Body of pancreas (tissue), 4 donors: Measurements from ENCODE around the gene PPP1R13B. TPM values are rescaled to one million over a fixed set of nuclear protein-coding genes. Genes with fewer than 3 reads are reported as not detected.

Experiments used
- ATAC-seq: fragments of 150-250 bp; one replicate; pipeline ENCODE4 v1.9.1; 2016
- DNase-seq, 4 donors: peaks; one replicate each; pipeline ENCODE4 v3.0.0-alpha.2; 2019
- H3K27ac ChIP-seq, 4 donors: fragments of 200-600 bp; sonication (generic); 1 replicate in 3 of 4; 2 replicates in 1 of 4; pipeline versions ENCODE4 v1.5.1 to v1.6.1; 2016 to 2019; ENCODE audit warnings: mild to moderate bottlenecking in 1 of 4, mixed read lengths in 1 of 4, moderate library complexity in 1 of 4
- H3K27me3 ChIP-seq, 2 donors: fragments of 200-600 bp; sonication (generic); one replicate each; pipeline ENCODE4 v1.6.0; 2016; ENCODE audit warnings: mild to moderate bottlenecking in 1 of 2
- H3K36me3 ChIP-seq, 2 donors: fragments of 200-600 bp; sonication (generic); replicated peaks in 1 of 2; 2 replicates each; pipeline ENCODE4 v1.5.1; 2016; ENCODE audit warnings: low read depth in 2 of 2; ENCODE audit not compliant: insufficient read depth in 1 of 2
- H3K4me1 ChIP-seq: fragments of 200-600 bp; sonication (generic); one replicate; pipeline ENCODE4 v1.6.0; 2016
- H3K4me3 ChIP-seq, 2 donors: fragments of 200-600 bp; sonication (generic); 1 replicate in 1 of 2; 2 replicates in 1 of 2; pipeline ENCODE4 v1.5.1; 2016 to 2019
- H3K9me3 ChIP-seq, 3 donors: fragments of 200-600 bp; sonication (generic); 1 replicate in 2 of 3; 2 replicates in 1 of 3; pipeline ENCODE4 v1.5.1; 2016
- POLR2A ChIP-seq, 3 donors: fragments of 450-650 bp; IDR thresholded peaks; one replicate each; pipeline ENCODE4 v1.6.1; 2016; ENCODE audit warnings: antibody characterized with exemption in 3 of 3, mild to moderate bottlenecking in 2 of 3
- WGBS, 2 donors: methylation state at CpG; one replicate each; pipeline ENCODE4 v1.1.5; 2017; 5-methylcytosine and 5-hydroxymethylcytosine counted together
- intact Hi-C: fragments of 100-400 bp; cut with DNase I; formaldehyde crosslinking; loops from one replicate; pipeline ENCODE4 v1.15.1; 2023
- total RNA-seq, 2 donors: library from RNA; depleted of rRNA; stranded (reverse); fragments of >200 nt; gene quantifications; one replicate each; pipeline ENCODE4 v1.1.0, GENCODE V29; 2016
- TF ChIP-seq, protein P1 (sequence below), 7 experiments: fragments of 450-650 bp in 4 of 7; fragments of 200-600 bp in 3 of 7; sonication (generic) in 3 of 7; IDR thresholded peaks; one replicate each; pipeline ENCODE4 v1.5.1; 2016 to 2019; ENCODE audit warnings: antibody characterized with exemption in 7 of 7

The PPP1R13B gene
- total RNA-seq, 2 donors from 2014 or later = 12.5 to 36.3 TPM

DNA sequence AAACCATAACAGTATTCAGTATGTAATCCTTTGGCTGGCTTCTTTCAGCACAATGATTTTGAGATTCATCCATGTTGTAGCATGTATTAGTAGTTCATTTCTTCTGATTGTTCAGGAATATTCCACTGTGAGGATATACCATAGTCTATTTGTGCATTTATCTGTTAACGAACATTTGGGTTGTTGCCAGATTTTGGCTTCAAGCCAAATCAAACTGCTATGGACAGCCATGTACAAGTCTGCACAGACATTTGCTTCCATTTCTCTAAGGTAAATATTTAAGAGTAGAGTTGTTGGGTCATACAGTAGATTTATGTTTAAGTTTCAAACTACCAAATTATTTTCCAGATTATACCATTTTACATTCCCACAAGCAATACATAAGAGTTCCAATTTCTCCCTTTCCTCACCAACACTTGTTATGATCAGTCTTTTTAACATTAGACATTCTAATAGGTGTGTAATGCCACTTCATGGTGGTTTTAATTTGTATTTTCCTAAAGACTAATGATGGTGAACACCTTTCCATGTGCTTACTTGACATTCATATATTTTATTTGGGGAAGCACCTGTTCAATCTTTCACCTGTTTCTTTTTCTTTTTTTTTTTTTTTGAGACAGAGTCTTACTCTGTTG is 75.2 kb downstream of the PPP1R13B start:
- DNase-seq = no peak
- no peaks in the 10 kb centered on the region for H3K4me1 ChIP-seq
- H3K4me3 ChIP-seq = no peak overlapping the region
- H3K36me3 ChIP-seq = no peaks in the 10 kb centered on the region
- H3K27ac ChIP-seq = no peak overlapping the region
- WGBS, 2 donors = 16 to 38% methylated on average over 1 of the region's 1 CpG
- intact Hi-C loops = no loop called here
- no peak for ATAC-seq
- no peaks in the 10 kb centered on the region for H3K27me3 ChIP-seq
- no peaks in the 10 kb centered on the region for H3K9me3 ChIP-seq
- TF ChIP-seq, protein P1, sequence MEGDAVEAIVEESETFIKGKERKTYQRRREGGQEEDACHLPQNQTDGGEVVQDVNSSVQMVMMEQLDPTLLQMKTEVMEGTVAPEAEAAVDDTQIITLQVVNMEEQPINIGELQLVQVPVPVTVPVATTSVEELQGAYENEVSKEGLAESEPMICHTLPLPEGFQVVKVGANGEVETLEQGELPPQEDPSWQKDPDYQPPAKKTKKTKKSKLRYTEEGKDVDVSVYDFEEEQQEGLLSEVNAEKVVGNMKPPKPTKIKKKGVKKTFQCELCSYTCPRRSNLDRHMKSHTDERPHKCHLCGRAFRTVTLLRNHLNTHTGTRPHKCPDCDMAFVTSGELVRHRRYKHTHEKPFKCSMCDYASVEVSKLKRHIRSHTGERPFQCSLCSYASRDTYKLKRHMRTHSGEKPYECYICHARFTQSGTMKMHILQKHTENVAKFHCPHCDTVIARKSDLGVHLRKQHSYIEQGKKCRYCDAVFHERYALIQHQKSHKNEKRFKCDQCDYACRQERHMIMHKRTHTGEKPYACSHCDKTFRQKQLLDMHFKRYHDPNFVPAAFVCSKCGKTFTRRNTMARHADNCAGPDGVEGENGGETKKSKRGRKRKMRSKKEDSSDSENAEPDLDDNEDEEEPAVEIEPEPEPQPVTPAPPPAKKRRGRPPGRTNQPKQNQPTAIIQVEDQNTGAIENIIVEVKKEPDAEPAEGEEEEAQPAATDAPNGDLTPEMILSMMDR (IDR thresholded peaks at IDR 0.05) = no peak
- no peak for TF ChIP-seq POLR2A (IDR thresholded peaks at IDR 0.05)

DNA sequence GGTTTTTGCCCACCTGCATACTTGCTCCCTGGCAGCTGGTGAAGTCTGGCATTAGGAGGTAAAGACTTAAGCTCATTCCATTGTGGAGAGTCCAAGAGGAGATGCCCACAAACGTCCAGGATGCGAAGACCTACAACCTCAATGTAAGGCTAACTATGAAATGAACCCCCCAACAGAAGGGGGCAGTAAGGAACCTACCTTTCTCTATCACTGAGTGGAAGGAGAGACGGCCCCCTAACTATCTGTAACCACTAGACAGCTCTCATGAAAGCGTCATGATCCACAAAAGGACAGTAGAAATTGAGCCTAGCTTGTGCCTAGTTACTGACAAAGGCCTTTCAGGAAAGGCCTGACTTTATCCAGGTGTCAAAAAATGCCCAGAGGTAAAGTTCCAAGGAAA is 76.5 kb downstream of the PPP1R13B start:
- ATAC-seq (no peak), DNase-seq (no peak)
- no peaks in the 10 kb centered on the region for H3K9me3 ChIP-seq
- no peaks in the 10 kb centered on the region for H3K4me1 ChIP-seq
- no peaks in the 10 kb centered on the region for H3K27me3 ChIP-seq
- TF ChIP-seq POLR2A (IDR thresholded peaks at IDR 0.05) = no peak
- H3K27ac ChIP-seq = no peak overlapping the region
- H3K36me3 ChIP-seq = no peaks in the 10 kb centered on the region
- H3K4me3 ChIP-seq = no peak overlapping the region
- intact Hi-C loops = no loop called here
- WGBS, 2 donors = 79 to 83% methylated on average over 4 of the region's 4 CpGs

DNA sequence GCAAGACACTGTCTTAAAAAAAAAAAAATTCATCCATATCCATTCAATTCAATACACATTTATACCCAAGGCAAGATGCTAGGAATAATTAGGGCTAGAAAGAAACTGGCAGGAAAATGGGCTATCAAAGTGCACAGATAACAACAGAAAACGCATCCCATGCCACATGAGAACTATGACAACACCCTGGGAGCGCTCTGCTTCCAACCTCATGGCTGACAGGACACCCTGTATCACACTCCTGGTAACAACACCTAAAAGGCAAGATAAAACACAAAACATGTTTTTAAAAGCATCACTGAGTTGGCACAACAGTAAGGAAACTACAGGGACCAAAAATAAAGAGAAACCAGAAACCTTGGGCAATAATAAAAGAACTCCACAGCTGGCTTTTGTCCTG is 76.9 kb downstream of the PPP1R13B start:
- H3K9me3 ChIP-seq = no peaks in the 10 kb centered on the region
- no peak overlapping the region for H3K4me3 ChIP-seq
- ATAC-seq (no peak), DNase-seq (no peak)
- 81 to 86% methylated on average over 2 of the region's 2 CpGs for WGBS, 2 donors
- intact Hi-C loops = no loop called here
- H3K4me1 ChIP-seq = no peaks in the 10 kb centered on the region
- H3K27me3 ChIP-seq = no peaks in the 10 kb centered on the region
- TF ChIP-seq POLR2A (IDR thresholded peaks at IDR 0.05) = no peak
- TF ChIP-seq, protein P1 (IDR thresholded peaks at IDR 0.05) = no peak
- no peak overlapping the region for H3K27ac ChIP-seq
- no peaks in the 10 kb centered on the region for H3K36me3 ChIP-seq

DNA sequence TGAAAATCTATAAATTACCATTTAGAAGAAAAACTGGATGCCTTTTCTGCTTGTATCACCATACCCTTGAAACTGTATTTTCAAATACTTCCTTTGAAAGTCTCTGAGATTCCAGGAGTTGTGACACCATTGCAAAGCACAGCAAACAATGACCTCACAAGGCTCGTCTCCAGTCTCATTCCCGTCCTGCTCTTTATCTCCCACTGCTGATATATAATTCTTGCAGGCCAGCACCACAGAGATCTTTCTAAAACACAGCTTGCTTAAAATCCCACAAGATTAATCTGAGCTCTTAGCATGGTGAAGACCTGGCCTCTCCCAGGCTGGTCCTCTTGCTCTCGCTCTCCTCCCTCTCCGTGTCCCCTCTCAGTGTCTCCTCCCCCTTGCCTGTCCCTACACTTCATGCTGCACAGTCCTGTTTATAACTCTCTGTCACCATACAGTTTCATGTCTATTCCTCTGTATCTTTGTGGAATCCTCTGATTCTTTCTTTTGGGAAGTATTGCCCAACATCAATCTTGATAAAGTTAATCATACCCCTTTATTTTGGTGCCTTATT is 80.0 kb downstream of the PPP1R13B start:
- ATAC-seq (no peak), DNase-seq (no peak)
- Histone ChIP-seq H3K36me3 (no peaks in the 10 kb centered on the region), H3K4me1 (no peaks in the 10 kb centered on the region), H3K9me3 (no peaks in the 10 kb centered on the region), H3K27ac (no peak overlapping the region), H3K27me3 (no peaks in the 10 kb centered on the region), H3K4me3 (no peak overlapping the region)
- intact Hi-C loops = no loop called here
- WGBS, 2 donors = 58 to 75% methylated on average over 4 of the region's 4 CpGs
- TF ChIP-seq, protein P1 (IDR thresholded peaks at IDR 0.05) = no peak
- TF ChIP-seq POLR2A (IDR thresholded peaks at IDR 0.05) = no peak

DNA sequence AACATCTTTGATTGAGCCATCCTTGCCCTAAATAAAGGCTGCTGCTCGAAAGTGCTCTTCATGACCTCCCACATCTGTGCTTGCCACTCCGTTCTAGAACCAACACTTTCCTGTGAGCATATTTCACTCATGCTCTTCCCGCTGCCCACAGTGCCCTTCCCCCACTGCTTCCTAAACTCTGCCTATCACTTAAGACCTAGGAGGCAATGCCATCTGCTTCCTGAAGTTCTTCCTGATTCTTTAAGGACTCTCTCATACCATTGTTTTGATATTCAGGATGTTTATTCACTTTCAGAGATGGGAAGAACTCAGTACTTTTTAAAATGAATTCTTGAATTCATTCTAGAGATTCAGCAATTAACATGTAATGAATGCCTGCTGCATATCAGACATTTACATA is 81.8 kb downstream of the PPP1R13B start:
- Histone ChIP-seq H3K4me3 (no peak overlapping the region), H3K4me1 (no peaks in the 10 kb centered on the region), H3K9me3 (no peaks in the 10 kb centered on the region), H3K36me3 (no peaks in the 10 kb centered on the region), H3K27me3 (no peaks in the 10 kb centered on the region), H3K27ac (no peak overlapping the region)
- intact Hi-C loops = no loop called here
- no peak for DNase-seq
- TF ChIP-seq POLR2A (IDR thresholded peaks at IDR 0.05) = no peak
- TF ChIP-seq, protein P1 (IDR thresholded peaks at IDR 0.05) = no peak
- no peak for ATAC-seq
- WGBS, 2 donors = 79 to 88% methylated on average over 3 of the region's 3 CpGs
